SK-N-SH (cell line): ENCODE measurements around the gene NUMA1. TPM values are rescaled to one million over a fixed set of nuclear protein-coding genes. Genes with fewer than 3 reads are reported as not detected.

ENCODE experiments used
- CTCF ChIA-PET: fragments of 300-600, 350-600 bp; formaldehyde crosslinking; extraction: SDS; loops from one replicate; lab custom pipeline; 2021; lab: Yijun Ruan, JAX
- POLR2A ChIA-PET: fragments of 350-600 bp; sonication (Branson Sonifier 250); formaldehyde crosslinking; extraction: SDS; loops from one replicate; lab custom pipeline; 2020; ENCODE audit warnings: antibody characterized with exemption, inconsistent platforms; lab: Yijun Ruan, JAX
- DNase-seq: peaks from one replicate; pipeline ENCODE4 v3.0.0; 2012
- H2AFZ ChIP-seq: fragments of 200-600 bp; sonication (generic); 2 replicates; pipeline ENCODE4 v1.8.1; 2016; ENCODE audit warnings: antibody characterized with exemption, mild to moderate bottlenecking, low read depth
- H3F3A ChIP-seq: fragments of 200-600 bp; sonication (generic); replicated peaks from 2 replicates; pipeline ENCODE3; 2016; ENCODE audit warnings: antibody characterized with exemption, mild to moderate bottlenecking; ENCODE audit not compliant: insufficient read depth
- H3K27ac ChIP-seq, 2 experiments: fragments of 200-500 bp in 1 of 2; fragments of 200-600 bp in 1 of 2; sonication (Bioruptor generic) in 1 of 2; sonication (generic), shearing (Covaris generic) in 1 of 2; 2 replicates each; pipeline versions ENCODE4 v1.5.1 to v1.6.1; 2014 to 2016; ENCODE audit warnings: low read depth in 2 of 2, inconsistent platforms in 1 of 2, low read length in 1 of 2, mild to moderate bottlenecking in 1 of 2, mixed read lengths in 1 of 2
- H3K27me3 ChIP-seq: fragments of 200-600 bp; sonication (generic), shearing (Covaris generic); 2 replicates; pipeline ENCODE4 v1.6.1; 2016; ENCODE audit warnings: mixed run types; ENCODE audit not compliant: insufficient read depth
- H3K36me3 ChIP-seq, 2 experiments: fragments of 200-500 bp in 1 of 2; fragments of 200-600 bp in 1 of 2; sonication (Bioruptor generic) in 1 of 2; sonication (generic) in 1 of 2; replicated peaks in 1 of 2; 2 replicates each; pipeline versions ENCODE3 to v1.5.1; 2014 to 2016; ENCODE audit warnings: low read length in 1 of 2, mild to moderate bottlenecking in 1 of 2; ENCODE audit not compliant: insufficient read depth in 2 of 2, control insufficient read depth in 1 of 2
- H3K4me1 ChIP-seq, 2 experiments: fragments of 200-500 bp in 1 of 2; fragments of 200-600 bp in 1 of 2; sonication (Bioruptor generic) in 1 of 2; sonication (generic), shearing (Covaris generic) in 1 of 2; 2 replicates each; pipeline versions ENCODE4 v1.5.1 to v1.6.1; 2014 to 2016; ENCODE audit warnings: low read depth in 1 of 2, low read length in 1 of 2, mixed run types in 1 of 2; ENCODE audit not compliant: insufficient read depth in 2 of 2, control insufficient read depth in 1 of 2
- H3K4me2 ChIP-seq: fragments of 200-600 bp; sonication (generic), shearing (Covaris generic); 2 replicates; pipeline ENCODE4 v1.6.1; 2017; ENCODE audit warnings: mixed run types
- H3K4me3 ChIP-seq, 2 experiments: fragments of 200-500 bp in 1 of 2; fragments of 200-600 bp in 1 of 2; sonication (Bioruptor generic) in 1 of 2; sonication (generic), shearing (Covaris generic) in 1 of 2; 2 replicates each; pipeline versions ENCODE4 v1.5.1 to v1.8.1; 2014 to 2016; ENCODE audit warnings: low read depth in 2 of 2, inconsistent platforms in 1 of 2, low read length in 1 of 2, mild to moderate bottlenecking in 1 of 2, mixed read lengths in 1 of 2, moderate library complexity in 1 of 2
- H3K79me2 ChIP-seq: fragments of 200-600 bp; sonication (generic); 2 replicates; pipeline ENCODE4 v1.8.1; 2017; ENCODE audit warnings: mild to moderate bottlenecking; ENCODE audit not compliant: insufficient read depth
- H3K9ac ChIP-seq: fragments of 200-600 bp; sonication (generic); 2 replicates; pipeline ENCODE4 v1.6.1; 2017; ENCODE audit warnings: mixed run types
- H3K9me2 ChIP-seq: fragments of 200-600 bp; sonication (generic); 2 replicates; pipeline ENCODE4 v1.6.1; 2017; ENCODE audit warnings: mixed run types
- H3K9me3 ChIP-seq: fragments of 200-600 bp; sonication (generic); 2 replicates; pipeline ENCODE4 v1.6.1; 2017; ENCODE audit warnings: mixed run types, mild to moderate bottlenecking, moderate library complexity
- H4K20me1 ChIP-seq: fragments of 200-600 bp; sonication (generic); 2 replicates; pipeline ENCODE4 v1.6.1; 2017; ENCODE audit warnings: mild to moderate bottlenecking, mixed run types; ENCODE audit not compliant: insufficient read depth
- CHD2 ChIP-seq: fragments of 150-350 bp; IDR thresholded peaks from 2 replicates; pipeline ENCODE4 v1.6.1; 2018; ENCODE audit warnings: low read length; ENCODE audit not compliant: partially characterized antibody
- EP300 ChIP-seq, 2 experiments: IDR thresholded peaks; 2 replicates each; pipeline versions ENCODE4 v1.4.0 to v1.6.1; 2012; ENCODE audit warnings: borderline replicate concordance in 1 of 2, low read depth in 1 of 2, low read length in 1 of 2
- EZH2phosphoT487 ChIP-seq: fragments of 200-600 bp; sonication (generic); IDR thresholded peaks from 2 replicates; pipeline ENCODE4 v1.6.1; 2017; ENCODE audit warnings: low read depth, mixed run types, mild to moderate bottlenecking, antibody characterized with exemption, moderate library complexity, borderline replicate concordance
- GATA2 ChIP-seq: sonication (generic); formaldehyde crosslinking; IDR thresholded peaks from 2 replicates; pipeline ENCODE4 v1.5.0; 2020; ENCODE audit warnings: mild to moderate bottlenecking, missing genetic modification reagents
- MAX ChIP-seq: IDR thresholded peaks from 2 replicates; pipeline ENCODE4 v1.4.0; 2012; ENCODE audit warnings: low read depth
- NFIC ChIP-seq: IDR thresholded peaks from 2 replicates; pipeline ENCODE4 v1.4.0; 2012; ENCODE audit warnings: borderline replicate concordance
- RAD21 ChIP-seq: IDR thresholded peaks from 2 replicates; pipeline ENCODE4 v1.6.1; 2012; ENCODE audit warnings: mild to moderate bottlenecking, low read length
- RCOR1 ChIP-seq: fragments of 150-350 bp; IDR thresholded peaks from 2 replicates; pipeline ENCODE4 v1.6.1; 2017; ENCODE audit warnings: antibody characterized with exemption, low read length
- RFX5 ChIP-seq: IDR thresholded peaks from 2 replicates; pipeline ENCODE4 v1.6.1; 2012; ENCODE audit warnings: mild to moderate bottlenecking, improper control_type of control experiment, low read length
- SIN3A ChIP-seq: IDR thresholded peaks from 2 replicates; pipeline ENCODE4 v1.6.1; 2012; ENCODE audit warnings: low read depth, mild to moderate bottlenecking, low read length, moderate library complexity, borderline replicate concordance
- TCF12 ChIP-seq: IDR thresholded peaks from 2 replicates; pipeline ENCODE4 v1.4.0; 2012
- TEAD4 ChIP-seq: IDR thresholded peaks from 2 replicates; pipeline ENCODE4 v1.4.0; 2012; ENCODE audit warnings: mild to moderate bottlenecking, borderline replicate concordance; ENCODE audit not compliant: insufficient read depth
- ZBTB33 ChIP-seq: IDR thresholded peaks from 2 replicates; pipeline ENCODE4 v1.4.0; 2012; ENCODE audit warnings: low read depth, borderline replicate concordance
- WGBS: methylation state at CpG from one replicate; pipeline ENCODE4 v1.1.6; 2017; ENCODE audit warnings: low lambda C conversion rate; 5-methylcytosine and 5-hydroxymethylcytosine counted together
- polyA plus RNA-seq, 3 experiments: library from polyadenylated mRNA; depleted of rRNA; stranded (reverse); fragments of >200 nt; gene quantifications; 2 replicates each; pipeline ENCODE4 v1.2.3, GENCODE V29; 2012

The NUMA1 gene
- polyA plus RNA-seq, 1 of the 3 experiments (the other 2 are of a cell fraction): 111 TPM

DNA sequence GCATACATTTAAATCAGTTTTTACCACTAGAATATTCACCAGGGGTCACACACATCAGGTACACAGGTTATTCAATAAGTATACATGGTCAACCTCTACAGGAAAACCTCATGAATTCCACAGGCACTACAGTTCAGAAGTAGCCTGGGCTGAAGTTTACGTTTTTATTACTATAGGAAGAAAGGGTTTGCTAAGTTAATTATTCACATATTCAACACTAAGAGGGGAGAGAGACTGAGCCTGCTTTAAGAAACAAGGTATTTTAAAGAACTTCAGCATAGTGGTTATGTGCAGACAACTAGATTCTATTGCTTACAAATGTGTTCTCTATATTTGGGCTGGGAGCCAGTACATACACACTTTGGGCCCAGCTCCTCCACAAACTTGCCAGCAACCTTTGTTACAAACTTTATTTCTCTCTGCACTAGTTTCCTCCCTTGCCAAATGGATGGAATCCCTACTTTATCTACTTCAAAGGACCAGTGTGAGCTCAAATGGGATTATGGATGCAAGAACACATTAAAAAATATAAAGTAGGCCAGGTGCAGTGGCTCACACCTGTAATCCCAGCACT lies 49.8 kb downstream of the NUMA1 start (continued):
- TF ChIP-seq GATA2 (CRISPR knock-in tag) (no peak), TEAD4 (no peak), RFX5 (no peak), RCOR1 (no peak), EZH2phosphoT487 (no peak), CHD2 (no peak), MAX (no peak), ZBTB33 (no peak)

- H2AFZ ChIP-seq: no peak overlapping the region
- no peaks in the 10 kb centered on the region for H3K9me2 ChIP-seq
- no peak overlapping the region for H3K4me3 ChIP-seq
- peaks cover 11 to 16% of the 10 kb centered on the region in 2 experiments; a peak in 3 of 4 replicates for H3K4me1 ChIP-seq
- H3K9me3 ChIP-seq: no peaks in the 10 kb centered on the region
- CTCF ChIA-PET: interaction anchor here (0.6 to 21.4 kb wide), 13 partner anchors 9 to 405 kb away, joined by 3 to 416 read pairs (median 20); partner anchors contain the start of gene LAMTOR1
- peak overlapping the region; percentile 34; the same call in 1 of the 2 replicates for H3K4me2 ChIP-seq
- peaks cover 34% of the 10 kb centered on the region for H3F3A ChIP-seq
- H3K79me2 ChIP-seq: peaks cover 74% of the 10 kb centered on the region
- POLR2A ChIA-PET: interaction anchor here (1.1 to 2.4 kb wide), 5 partner anchors 13 to 196 kb away, joined by 3 to 21 read pairs (median 6); no protein-coding TSS in a partner anchor
- no peaks in the 10 kb centered on the region for H3K27me3 ChIP-seq
- no peak for TF ChIP-seq TCF12
- no peak for TF ChIP-seq EP300 (IDR thresholded peaks at IDR 0.05; ENCODE audit: borderline replicate concordance in 1 of 2, low read depth in 1 of 2, low read length in 1 of 2)
- TF ChIP-seq ZBTB33: no peak
- TF ChIP-seq RAD21: no peak
- no peak for TF ChIP-seq TEAD4
- TF ChIP-seq SIN3A: no peak
- no peak for TF ChIP-seq NFIC
- TF ChIP-seq RFX5: no peak
- peak overlapping the region; percentile 40 to 71 for H3K27ac ChIP-seq
- H4K20me1 ChIP-seq: peaks cover 32% of the 10 kb centered on the region
- peaks cover 81 to 82% of the 10 kb centered on the region in 2 experiments for H3K36me3 ChIP-seq
- no peak for DNase-seq
- H3K9ac ChIP-seq: no peak overlapping the region; the same call in 1 of the 2 replicates
- 85% methylated on average over 1 of the region's 1 CpG for WGBS
These were observed 54.3 kb downstream of the NUMA1 start for GRCh38 chr11:72026090-72026489.
